Sigmoid colon (tissue), 7 donors: ENCODE results near the gene ZNF280A. TPM values are rescaled to one million over a fixed set of nuclear protein-coding genes. Genes with fewer than 3 reads are reported as not detected.

Source experiments
- DNase-seq: peaks from one replicate; pipeline ENCODE4 v3.0.0-alpha.2; 2019
- H3K27ac ChIP-seq, 4 donors: fragments of 200-600 bp; sonication (generic); one replicate each; pipeline ENCODE4 v1.5.1; 2016 to 2019; ENCODE audit warnings: mild to moderate bottlenecking in 1 of 4
- H3K27me3 ChIP-seq, 3 donors: fragments of 200-600 bp; sonication (generic); one replicate each; pipeline ENCODE4 v1.5.1; 2019; ENCODE audit warnings: mild to moderate bottlenecking in 1 of 3
- H3K36me3 ChIP-seq, 4 donors: fragments of 200-600 bp; sonication (generic); one replicate each; pipeline ENCODE4 v1.5.1; 2016 to 2019
- H3K4me1 ChIP-seq, 4 donors: fragments of 200-600 bp; sonication (generic); one replicate each; pipeline ENCODE4 v1.5.1; 2017 to 2019
- H3K4me3 ChIP-seq, 4 donors: fragments of 200-600 bp; sonication (generic); one replicate each; pipeline ENCODE4 v1.5.1; 2017 to 2019; ENCODE audit warnings: mild to moderate bottlenecking in 2 of 4, moderate library complexity in 1 of 4
- H3K9me3 ChIP-seq, 4 donors: fragments of 200-600 bp in 3 of 4; sonication (generic) in 3 of 4; one replicate each; pipeline versions ENCODE4 v1.5.1 to v1.6.1; 2013 to 2019
- CTCF ChIP-seq, 4 experiments: fragments of 450-650 bp in 3 of 4; fragments of 200-600 bp in 1 of 4; IDR thresholded peaks; one replicate each; pipeline ENCODE4 v1.5.1; 2016 to 2019; ENCODE audit warnings: antibody characterized with exemption in 4 of 4, mild to moderate bottlenecking in 3 of 4, moderate library complexity in 2 of 4
- EP300 ChIP-seq, 4 donors: sonication (generic); formaldehyde crosslinking; IDR thresholded peaks; one replicate each; pipeline ENCODE4 v1.6.1; 2017; ENCODE audit warnings: antibody characterized with exemption in 4 of 4
- POLR2A ChIP-seq, 2 donors: fragments of 450-650 bp; IDR thresholded peaks; one replicate each; pipeline ENCODE4 v1.6.1; 2016; ENCODE audit warnings: antibody characterized with exemption in 2 of 2, mild to moderate bottlenecking in 2 of 2, moderate library complexity in 2 of 2
- POLR2AphosphoS5 ChIP-seq, 4 donors: sonication (generic); formaldehyde crosslinking; IDR thresholded peaks; one replicate each; pipeline ENCODE4 v1.6.1; 2017; ENCODE audit warnings: antibody characterized with exemption in 4 of 4
- WGBS, 2 donors: extraction: QIAGEN DNeasy Blood & Tissue Kit; methylation state at CpG; one replicate each; pipeline ENCODE4 v1.1.7; 2013; 5-methylcytosine and 5-hydroxymethylcytosine counted together
- intact Hi-C: fragments of 100-400 bp; cut with DNase I; formaldehyde crosslinking; loops from one replicate; pipeline ENCODE4 v1.15.1; 2023
- polyA plus RNA-seq, 3 donors: library from polyadenylated mRNA; stranded (reverse); fragments of 200-250 nt; gene quantifications; one replicate each; pipeline ENCODE4 v1.2.3, GENCODE V29; 2013
- total RNA-seq, 4 donors: library from RNA; depleted of rRNA; stranded (reverse); fragments of >200 nt; gene quantifications; one replicate each; pipeline ENCODE4 v1.1.0, GENCODE V29; 2016
- donor health status: healthy with polysubstance abuse.
- donor health status: Bipolar disorder and iron deficiency.
- donor health status: healthy.

ZNF280A gene
- total and polyA plus RNA-seq, 7 donors = not detected

- H3K36me3 ChIP-seq = no peaks in the 10 kb centered on the region
- no peak overlapping the region for H3K4me3 ChIP-seq
- no peak overlapping the region for H3K27ac ChIP-seq
- WGBS, 2 donors = 88 to 94% methylated on average over 8 of the region's 8 CpGs
- intact Hi-C loops = no loop called here
- DNase-seq = no peak
- peaks cover 0 to 8% (median 2%) of the 10 kb centered on the region in 4 donors for H3K4me1 ChIP-seq
- no peaks in the 10 kb centered on the region for H3K27me3 ChIP-seq
- H3K9me3 ChIP-seq = no peaks in the 10 kb centered on the region
- TF ChIP-seq POLR2AphosphoS5 (IDR thresholded peaks at IDR 0.05) (no peak), POLR2A (IDR thresholded peaks at IDR 0.05) (no peak), EP300 (IDR thresholded peaks at IDR 0.05) (no peak), CTCF (IDR thresholded peaks at IDR 0.05) (no peak)
Observed at GRCh38 chr22:22550789-22551434, 30.8 kb upstream of the ZNF280A start.

GRCh38 chr22:22548910-22549309, 28.8 kb upstream of the ZNF280A start:
- intact Hi-C loops = no loop called here
- no peak for DNase-seq
- WGBS, 2 donors = 68 to 69% methylated on average over 1 of the region's 1 CpG
- TF ChIP-seq POLR2AphosphoS5 (IDR thresholded peaks at IDR 0.05) = no peak
- no peak for TF ChIP-seq CTCF (IDR thresholded peaks at IDR 0.05)
- no peak for TF ChIP-seq EP300 (IDR thresholded peaks at IDR 0.05)
- TF ChIP-seq POLR2A (IDR thresholded peaks at IDR 0.05) = no peak
- no peaks in the 10 kb centered on the region for H3K9me3 ChIP-seq
- H3K27me3 ChIP-seq = no peaks in the 10 kb centered on the region
- no peaks in the 10 kb centered on the region for H3K4me1 ChIP-seq
- H3K36me3 ChIP-seq = no peaks in the 10 kb centered on the region
- no peak overlapping the region for H3K4me3 ChIP-seq
- H3K27ac ChIP-seq = no peak overlapping the region

- Histone ChIP-seq H3K27me3 (no peaks in the 10 kb centered on the region), H3K27ac (no peak overlapping the region), H3K4me3 (no peak overlapping the region), H3K9me3 (no peaks in the 10 kb centered on the region), H3K4me1 (no peaks in the 10 kb centered on the region), H3K36me3 (no peaks in the 10 kb centered on the region)
- no peak for DNase-seq
- intact Hi-C loops = no loop called here
- TF ChIP-seq POLR2A (IDR thresholded peaks at IDR 0.05) = no peak
- no peak for TF ChIP-seq POLR2AphosphoS5 (IDR thresholded peaks at IDR 0.05)
- TF ChIP-seq CTCF (IDR thresholded peaks at IDR 0.05) = no peak
- no peak for TF ChIP-seq EP300 (IDR thresholded peaks at IDR 0.05)
- 75% methylated on average over 9 of the region's 9 CpGs for WGBS, 2 donors
Observed at GRCh38 chr22:22548317-22548716, 28.2 kb upstream of the ZNF280A start.

- DNase-seq = no peak
- H3K4me3 ChIP-seq = no peak overlapping the region
- H3K27me3 ChIP-seq = no peaks in the 10 kb centered on the region
- no peaks in the 10 kb centered on the region for H3K36me3 ChIP-seq
- TF ChIP-seq CTCF (IDR thresholded peaks at IDR 0.05) (no peak), EP300 (IDR thresholded peaks at IDR 0.05) (no peak), POLR2AphosphoS5 (IDR thresholded peaks at IDR 0.05) (no peak), POLR2A (IDR thresholded peaks at IDR 0.05) (no peak)
- H3K9me3 ChIP-seq = no peaks in the 10 kb centered on the region
- no peaks in the 10 kb centered on the region for H3K4me1 ChIP-seq
- no peak overlapping the region for H3K27ac ChIP-seq
- intact Hi-C loops = no loop called here
- 36 to 44% methylated on average over 3 of the region's 3 CpGs for WGBS, 2 donors
Observed at GRCh38 chr22:22547692-22548300, 27.7 kb upstream of the ZNF280A start.
